SJCRH30 (cell line): ENCODE measurements around the gene UBIAD1. TPM values are rescaled to one million over a fixed set of nuclear protein-coding genes. Genes with fewer than 3 reads are reported as not detected.

Source experiments
- DNase-seq, 2 experiments: peaks; one replicate each; pipeline ENCODE4 v3.0.0-alpha.2; 2015 to 2020
- H3K27ac ChIP-seq: fragments of 250-450 bp; sonication (Bioruptor Pico); 2 replicates; pipeline ENCODE4 v1.5.1; 2020; ENCODE audit warnings: mild to moderate bottlenecking, moderate library complexity
- H3K27me3 ChIP-seq: fragments of 250-450 bp; sonication (Bioruptor Pico); 2 replicates; pipeline ENCODE4 v1.5.1; 2020; ENCODE audit warnings: mild to moderate bottlenecking, moderate library complexity
- H3K36me3 ChIP-seq: fragments of 250-450 bp; sonication (Bioruptor Pico); 2 replicates; pipeline ENCODE4 v1.5.1; 2020; ENCODE audit warnings: mild to moderate bottlenecking, moderate library complexity
- H3K4me1 ChIP-seq: fragments of 250-450 bp; sonication (Bioruptor Pico); 2 replicates; pipeline ENCODE4 v1.5.1; 2020; ENCODE audit warnings: mild to moderate bottlenecking, moderate library complexity
- H3K4me3 ChIP-seq: fragments of 250-450 bp; sonication (Bioruptor Pico); 2 replicates; pipeline ENCODE4 v1.5.1; 2020; ENCODE audit warnings: mild to moderate bottlenecking, moderate library complexity
- H3K9me3 ChIP-seq: fragments of 250-450 bp; sonication (Bioruptor Pico); replicated peaks from 2 replicates; pipeline ENCODE4 v1.5.1; 2020; ENCODE audit warnings: mild to moderate bottlenecking, moderate library complexity
- total RNA-seq: library from RNA; depleted of rRNA; stranded (reverse); fragments of >200 nt; shearing (Covaris generic); gene quantifications from 2 replicates; pipeline ENCODE4 v1.2.3, GENCODE V29; 2014; rRNA removed

Gene UBIAD1
- total RNA-seq, 1 experiment from 2014 or later = 27.1 TPM

GRCh38 chr1:11335417-11336056, 62.5 kb downstream of the UBIAD1 start:
- Histone ChIP-seq H3K27me3 (peaks cover 8% of the 10 kb centered on the region), H3K36me3 (no peaks in the 10 kb centered on the region), H3K4me3 (no peak overlapping the region), H3K27ac (no peak overlapping the region), H3K4me1 (peaks cover 6% of the 10 kb centered on the region), H3K9me3 (no peaks in the 10 kb centered on the region)
- no peak for DNase-seq

- peak; percentile 70 to 78 for DNase-seq
- Histone ChIP-seq H3K36me3 (no peaks in the 10 kb centered on the region), H3K27ac (no peak overlapping the region), H3K27me3 (peaks cover 8% of the 10 kb centered on the region), H3K9me3 (no peaks in the 10 kb centered on the region), H3K4me1 (peaks cover 19% of the 10 kb centered on the region), H3K4me3 (no peak overlapping the region)
Observed at GRCh38 chr1:11337580-11338073, 64.6 kb downstream of the UBIAD1 start.

Other genes starting within 250 kb of the UBIAD1 start
- 0.08 TPM in 1 of 2 replicates, not detected in the other for gene MASP2, start 226.0 kb upstream of the UBIAD1 start, total RNA-seq
- gene SRM, start 213.2 kb upstream of the UBIAD1 start, total RNA-seq = 64.4 and 70.7 TPM in 2 replicates
- gene EXOSC10, start 173.3 kb upstream of the UBIAD1 start, total RNA-seq = 93.1 and 97.5 TPM in 2 replicates
- not detected in 2 replicates for gene ANGPTL7, start 83.8 kb upstream of the UBIAD1 start, total RNA-seq
- 54.6 and 55.2 TPM in 2 replicates for gene MTOR, start 10.6 kb upstream of the UBIAD1 start, total RNA-seq
- gene DISP3, start 206.0 kb downstream of the UBIAD1 start, total RNA-seq = 1.9 and 2.1 TPM in 2 replicates